Vagina (tissue), 2 donors: ENCODE data around the gene SEMA4C.

ENCODE experiments used
- POLR2A ChIP-seq, 2 donors: fragments of 450-650 bp; IDR thresholded peaks; one replicate each; pipeline ENCODE4 v1.6.1; 2017; ENCODE audit warnings: antibody characterized with exemption in 2 of 2, mild to moderate bottlenecking in 2 of 2, moderate library complexity in 2 of 2
- TF ChIP-seq, protein P1 (sequence below), 3 experiments: fragments of 450-650 bp in 2 of 3; fragments of 200-600 bp in 1 of 3; sonication (generic) in 1 of 3; IDR thresholded peaks; one replicate each; pipeline ENCODE4 v1.5.1; 2017 to 2019; ENCODE audit warnings: antibody characterized with exemption in 3 of 3, mild to moderate bottlenecking in 2 of 3, moderate library complexity in 2 of 3

DNA sequence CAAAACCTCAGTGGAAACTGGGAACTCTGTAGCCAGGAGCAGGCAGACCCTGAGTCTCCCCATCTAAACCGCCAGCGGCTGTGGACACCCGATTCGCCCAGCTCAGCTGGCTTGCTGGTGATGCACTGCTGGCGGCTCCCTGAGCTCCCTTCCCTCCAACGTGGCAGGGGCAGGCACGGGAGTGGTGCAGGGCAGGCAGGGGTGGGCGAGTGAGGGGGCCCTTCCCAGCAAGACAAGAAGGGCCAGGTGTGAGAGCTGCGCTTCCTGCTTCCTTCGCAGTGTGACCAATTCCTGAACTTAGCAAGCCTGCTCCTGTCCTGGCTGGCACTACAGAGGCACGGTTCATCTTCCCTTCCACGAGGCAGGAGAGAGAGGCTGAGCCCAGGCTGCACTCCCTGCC lies 12.3 kb upstream of the SEMA4C start:
- TF ChIP-seq POLR2A (IDR thresholded peaks at IDR 0.05) = no peak
- TF ChIP-seq, protein P1, sequence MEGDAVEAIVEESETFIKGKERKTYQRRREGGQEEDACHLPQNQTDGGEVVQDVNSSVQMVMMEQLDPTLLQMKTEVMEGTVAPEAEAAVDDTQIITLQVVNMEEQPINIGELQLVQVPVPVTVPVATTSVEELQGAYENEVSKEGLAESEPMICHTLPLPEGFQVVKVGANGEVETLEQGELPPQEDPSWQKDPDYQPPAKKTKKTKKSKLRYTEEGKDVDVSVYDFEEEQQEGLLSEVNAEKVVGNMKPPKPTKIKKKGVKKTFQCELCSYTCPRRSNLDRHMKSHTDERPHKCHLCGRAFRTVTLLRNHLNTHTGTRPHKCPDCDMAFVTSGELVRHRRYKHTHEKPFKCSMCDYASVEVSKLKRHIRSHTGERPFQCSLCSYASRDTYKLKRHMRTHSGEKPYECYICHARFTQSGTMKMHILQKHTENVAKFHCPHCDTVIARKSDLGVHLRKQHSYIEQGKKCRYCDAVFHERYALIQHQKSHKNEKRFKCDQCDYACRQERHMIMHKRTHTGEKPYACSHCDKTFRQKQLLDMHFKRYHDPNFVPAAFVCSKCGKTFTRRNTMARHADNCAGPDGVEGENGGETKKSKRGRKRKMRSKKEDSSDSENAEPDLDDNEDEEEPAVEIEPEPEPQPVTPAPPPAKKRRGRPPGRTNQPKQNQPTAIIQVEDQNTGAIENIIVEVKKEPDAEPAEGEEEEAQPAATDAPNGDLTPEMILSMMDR (IDR thresholded peaks at IDR 0.05) = no peak
